IMR-90 (cell line): Measurements from ENCODE around the gene UBR1. TPM values are rescaled to one million over a fixed set of nuclear protein-coding genes. Genes with fewer than 3 reads are reported as not detected.
A peak's percentile ranks its signal among the peaks of the same experiment; 100 is the strongest.

Experiments
- ATAC-seq: fragments of 200-7000 bp; cut with Tn5 transposase; 2 replicates; pipeline ENCODE4 v1.9.1; 2020; ENCODE audit warnings: low read depth, mild to moderate bottlenecking, moderate library complexity
- BruUV-seq: library from RNA; stranded (reverse); fragments of 400-500 nt; replicated peaks from 2 replicates; lab custom pipeline; 2021; lab: Mats Ljungman, UMichigan
- CTCF ChIA-PET: fragments of 300-600 bp; formaldehyde crosslinking; extraction: SDS; loops from one replicate; lab custom pipeline; 2021; ENCODE audit warnings: antibody characterized with exemption; lab: Yijun Ruan, JAX
- POLR2A ChIA-PET: fragments of 300-600 bp; sonication (Branson Sonifier 250); formaldehyde crosslinking; loops from one replicate; lab custom pipeline; 2022; ENCODE audit warnings: antibody characterized with exemption; ENCODE audit not compliant: unreplicated experiment; lab: Charles Lee
- DNase-seq: peaks from one replicate; pipeline ENCODE4 v3.0.0; 2013
- H2AFZ ChIP-seq: replicated peaks from 2 replicates; pipeline ENCODE3; 2013; ENCODE audit warnings: low read length, mild to moderate bottlenecking; ENCODE audit not compliant: poor library complexity
- H2AK5ac ChIP-seq: 2 replicates; pipeline ENCODE4 v1.6.1; 2013; ENCODE audit warnings: low read depth, low read length, inconsistent platforms
- H2AK9ac ChIP-seq: replicated peaks from 2 replicates; pipeline ENCODE3; 2013; ENCODE audit warnings: mild to moderate bottlenecking, low read depth, low read length, moderate library complexity; ENCODE audit not compliant: poor library complexity
- H2BK120ac ChIP-seq: 2 replicates; pipeline ENCODE4 v1.6.1; 2013; ENCODE audit warnings: low read depth, low read length, inconsistent platforms
- H2BK15ac ChIP-seq: 3 replicates; pipeline ENCODE4 v1.6.1; 2013; ENCODE audit warnings: low read depth, low read length, inconsistent platforms
- H2BK20ac ChIP-seq: 2 replicates; pipeline ENCODE4 v1.6.1; 2013; ENCODE audit warnings: low read depth, mild to moderate bottlenecking, inconsistent platforms, low read length, moderate library complexity
- H2BK5ac ChIP-seq: 2 replicates; pipeline ENCODE4 v1.6.1; 2013; ENCODE audit warnings: mild to moderate bottlenecking, low read depth, low read length, inconsistent platforms; ENCODE audit not compliant: poor library complexity, severe bottlenecking
- H3K14ac ChIP-seq: replicated peaks from 2 replicates; pipeline ENCODE4 v1.6.1; 2013; ENCODE audit warnings: low read depth, low read length, inconsistent platforms
- H3K18ac ChIP-seq: 2 replicates; pipeline ENCODE4 v1.6.1; 2013; ENCODE audit warnings: low read depth, low read length, control low read depth
- H3K23ac ChIP-seq: 2 replicates; pipeline ENCODE4 v1.6.1; 2013; ENCODE audit warnings: low read depth, low read length, inconsistent platforms
- H3K27ac ChIP-seq: 2 replicates; pipeline ENCODE4 v1.5.1; 2013; ENCODE audit warnings: mild to moderate bottlenecking, control low read depth, low read length; ENCODE audit not compliant: insufficient read depth
- H3K27me3 ChIP-seq: 2 replicates; pipeline ENCODE4 v1.6.1; 2013; ENCODE audit warnings: low read length; ENCODE audit not compliant: control insufficient read depth, insufficient read depth
- H3K36me3 ChIP-seq: 2 replicates; pipeline ENCODE4 v1.6.1; 2013; ENCODE audit warnings: low read length, mixed read lengths; ENCODE audit not compliant: control insufficient read depth, insufficient read depth
- H3K4ac ChIP-seq: 2 replicates; pipeline ENCODE4 v1.6.1; 2013; ENCODE audit warnings: low read depth, low read length, inconsistent platforms
- H3K4me1 ChIP-seq: 2 replicates; pipeline ENCODE4 v1.6.1; 2013; ENCODE audit warnings: low read length, mixed read lengths; ENCODE audit not compliant: control insufficient read depth, insufficient read depth
- H3K4me2 ChIP-seq: 2 replicates; pipeline ENCODE4 v1.6.1; 2013; ENCODE audit warnings: low read depth, mild to moderate bottlenecking, control low read depth, low read length, moderate library complexity
- H3K4me3 ChIP-seq: 2 replicates; pipeline ENCODE4 v1.5.1; 2013; ENCODE audit warnings: low read depth, mild to moderate bottlenecking, control low read depth, low read length, moderate library complexity; ENCODE audit not compliant: insufficient read depth
- H3K56ac ChIP-seq: 2 replicates; pipeline ENCODE4 v1.6.1; 2013; ENCODE audit warnings: low read length, inconsistent platforms; ENCODE audit not compliant: insufficient read depth; ENCODE audit errors: extremely low read depth
- H3K79me1 ChIP-seq, 2 experiments: 2 replicates each; pipeline ENCODE4 v1.6.1; 2013; ENCODE audit warnings: low read length in 2 of 2, inconsistent platforms in 1 of 2, low read depth in 1 of 2
- H3K9ac ChIP-seq: 2 replicates; pipeline ENCODE4 v1.6.1; 2013; ENCODE audit warnings: low read depth, low read length, control low read depth
- H3K9me1 ChIP-seq: 2 replicates; pipeline ENCODE4 v1.6.1; 2013; ENCODE audit warnings: low read length, inconsistent platforms; ENCODE audit not compliant: insufficient read depth
- H3K9me3 ChIP-seq: 2 replicates; pipeline ENCODE4 v1.6.1; 2013; ENCODE audit warnings: low read length; ENCODE audit not compliant: control insufficient read depth, insufficient read depth
- H4K20me1 ChIP-seq: 2 replicates; pipeline ENCODE4 v1.6.1; 2013; ENCODE audit warnings: low read length, inconsistent platforms; ENCODE audit not compliant: insufficient read depth
- H4K5ac ChIP-seq: 2 replicates; pipeline ENCODE4 v1.6.1; 2013; ENCODE audit warnings: mild to moderate bottlenecking, low read depth, low read length, control low read depth
- H4K8ac ChIP-seq, 2 experiments: 2 replicates each; pipeline ENCODE4 v1.6.1; 2013; ENCODE audit warnings: low read depth in 2 of 2, low read length in 2 of 2, control low read depth in 1 of 2, inconsistent platforms in 1 of 2
- H4K91ac ChIP-seq: 2 replicates; pipeline ENCODE4 v1.6.1; 2013; ENCODE audit warnings: low read depth, low read length, inconsistent platforms; ENCODE audit not compliant: insufficient read depth
- CEBPB ChIP-seq: IDR thresholded peaks from 2 replicates; pipeline ENCODE4 v1.6.1; 2012; ENCODE audit warnings: low read depth, low read length, improper control_type of control experiment
- MXI1 ChIP-seq: IDR thresholded peaks from 2 replicates; pipeline ENCODE4 v1.6.1; 2012; ENCODE audit warnings: low read depth, mild to moderate bottlenecking, low read length, moderate library complexity, borderline replicate concordance
- WGBS, 2 experiments: methylation state at CpG; one replicate each; pipeline versions ENCODE4 v1.1.5 to v1.1.7; 2013; ENCODE audit warnings: missing lambda C conversion rate in 2 of 2; ENCODE audit not compliant: insufficient read length in 1 of 2; ENCODE audit errors: extremely low coverage in 2 of 2; 5-methylcytosine and 5-hydroxymethylcytosine counted together
- dilution Hi-C: fragments of 300-500 bp; cut with HindIII; formaldehyde crosslinking; loops from one replicate; pipeline ENCODE4 v1.14.3; 2018; ENCODE audit warnings: low sequenced_read_pairs; ENCODE audit not compliant: unreplicated experiment
- in situ Hi-C: fragments of 300-500 bp; cut with MboI; formaldehyde crosslinking; loops from 3 replicates; pipeline ENCODE4 v1.14.3; 2019; ENCODE audit warnings: low sequenced_read_pairs, inconsistent platforms, mixed read lengths
- intact Hi-C: fragments of 100-400 bp; cut with micrococcal nuclease; formaldehyde crosslinking; loops from 2 replicates; pipeline ENCODE4 v1.10.0; 2022
- polyA plus RNA-seq, 3 experiments: library from polyadenylated mRNA; depleted of rRNA; stranded (reverse); fragments of >200 nt; gene quantifications; 2 replicates each; pipeline ENCODE4 v1.2.3, GENCODE V29; 2012; ENCODE audit warnings: low replicate concordance in 1 of 3
- total RNA-seq: library from RNA; depleted of rRNA; stranded (reverse); fragments of >200 nt; gene quantifications from 2 replicates; pipeline ENCODE4 v1.2.3, GENCODE V29; 2012

The UBR1 gene
- total and polyA plus RNA-seq, 2 of the 4 experiments (the other 2 are of a cell fraction) = 6.5 to 30.1 TPM

GRCh38 chr15:43095708-43096347, 10.0 kb downstream of the UBR1 start:
- ATAC-seq = peak; percentile 75

More at GRCh38 chr15:43095708-43096347, 10.0 kb downstream of the UBR1 start:
- Histone ChIP-seq H4K91ac (no peak overlapping the region), H3K79me1 (peaks cover 14 to 66% of the 10 kb centered on the region in 2 experiments; a peak in 3 of 4 replicates), H3K36me3 (peaks cover 8% of the 10 kb centered on the region), H3K4me1 (peaks cover 12% of the 10 kb centered on the region), H3K14ac (no peak overlapping the region), H2BK20ac (no peak overlapping the region), H3K4me2 (peak overlapping the region; percentile 66; the same call in 1 of the 2 replicates), H2BK15ac (no peak overlapping the region), H3K9ac (no peak overlapping the region), H4K5ac (no peak overlapping the region), H3K4ac (no peak overlapping the region), H3K4me3 (no peak overlapping the region), H3K23ac (no peak overlapping the region), H3K9me3 (no peaks in the 10 kb centered on the region), H2BK120ac (no peak overlapping the region), H4K20me1 (peaks cover 28% of the 10 kb centered on the region), H3K27me3 (no peaks in the 10 kb centered on the region), H2AK5ac (no peak overlapping the region), H2AFZ (no peak overlapping the region), H3K9me1 (peaks cover 13% of the 10 kb centered on the region), H3K56ac (no peak overlapping the region), H4K8ac (no peak overlapping the region), H2BK5ac (peak overlapping the region; percentile 63), H3K27ac (no peak overlapping the region), H2AK9ac (no peak overlapping the region), H3K18ac (no peak overlapping the region)
- dilution Hi-C loops = no loop called here
- DNase-seq = peak; percentile 79
- ChIA-PET POLR2A (no interaction called here), CTCF (no interaction called here)
- TF ChIP-seq CEBPB = peak; percentile 77
- no peak for TF ChIP-seq MXI1
- in situ Hi-C loops = no loop called here
- intact Hi-C loops = loop anchor here (10.0 kb wide), 1 partner anchor 89 kb away; the partner anchor contains the start of gene CCNDBP1
- WGBS, 2 experiments = no CpG with 5 or more reads among the region's 8 CpGs
- no TSS peak for BruUV-seq
